Nephron progenitor cell (in vitro differentiated cells): ENCODE results near the gene ZDHHC11.
A peak's percentile ranks its signal among the peaks of the same experiment; 100 is the strongest.
"Not testable (repeated sequence)": the region's sequence is repeated elsewhere in the genome, so short reads cannot be mapped to it uniquely, and the experiment has no call there.

Experiments used
- DNase-seq: peaks from one replicate; pipeline ENCODE4 v3.0.0; 2021
- H3K27ac Mint-ChIP-seq: 2 replicates; pipeline ENCODE4 v1.8.0; 2021; ENCODE audit warnings: mild to moderate bottlenecking, moderate library complexity, mixed read lengths
- H3K27me3 Mint-ChIP-seq: 2 replicates; pipeline ENCODE4 v1.8.0; 2021; ENCODE audit warnings: mild to moderate bottlenecking, low read depth, mixed read lengths; ENCODE audit not compliant: poor library complexity
- H3K36me3 Mint-ChIP-seq: 2 replicates; pipeline ENCODE4 v1.8.0; 2021; ENCODE audit warnings: low read depth, mixed read lengths
- H3K4me1 Mint-ChIP-seq: 2 replicates; pipeline ENCODE4 v1.8.0; 2021; ENCODE audit warnings: mixed read lengths
- H3K4me3 Mint-ChIP-seq: 2 replicates; pipeline ENCODE4 v1.8.0; 2021; ENCODE audit warnings: mild to moderate bottlenecking, moderate library complexity, mixed read lengths
- H3K9me3 Mint-ChIP-seq: 2 replicates; pipeline ENCODE4 v1.8.0; 2021; ENCODE audit warnings: mild to moderate bottlenecking, moderate library complexity, mixed read lengths
- TF ChIP-seq, protein P1 (sequence below): fragments of 200-600 bp; sonication (generic); IDR thresholded peaks from 2 replicates; pipeline ENCODE4 v1.5.0; 2021; ENCODE audit warnings: antibody characterized with exemption

ZDHHC11 gene

DNA sequence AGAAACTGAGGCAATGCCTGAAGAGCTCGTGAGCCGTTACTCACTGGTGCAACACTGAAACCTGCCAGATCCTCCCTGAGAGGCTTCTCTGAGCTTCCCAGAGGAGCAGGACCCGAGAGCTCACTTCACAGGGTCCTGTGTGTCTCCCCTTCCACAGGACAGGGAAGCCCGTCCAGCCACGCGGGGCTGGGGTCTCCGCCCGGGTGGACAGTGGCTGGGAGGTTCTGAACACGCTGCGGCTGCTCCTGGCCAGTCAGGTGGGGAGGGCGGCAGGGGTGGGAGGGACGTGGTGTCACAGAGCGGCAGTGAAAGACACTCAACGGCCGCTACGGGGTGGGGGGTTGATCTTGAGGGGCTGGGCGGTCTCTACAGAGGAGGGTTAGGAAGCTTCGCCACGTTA is 290 bp upstream of the ZDHHC11 start:
- Mint-ChIP-seq H3K36me3 (no peaks in the 10 kb centered on the region), H3K27ac (no peak overlapping the region), H3K9me3 (no peaks in the 10 kb centered on the region), H3K27me3 (peaks cover 12% of the 10 kb centered on the region), H3K4me1 (peaks cover 36% of the 10 kb centered on the region), H3K4me3 (no peak overlapping the region)
- TF ChIP-seq, protein P1, sequence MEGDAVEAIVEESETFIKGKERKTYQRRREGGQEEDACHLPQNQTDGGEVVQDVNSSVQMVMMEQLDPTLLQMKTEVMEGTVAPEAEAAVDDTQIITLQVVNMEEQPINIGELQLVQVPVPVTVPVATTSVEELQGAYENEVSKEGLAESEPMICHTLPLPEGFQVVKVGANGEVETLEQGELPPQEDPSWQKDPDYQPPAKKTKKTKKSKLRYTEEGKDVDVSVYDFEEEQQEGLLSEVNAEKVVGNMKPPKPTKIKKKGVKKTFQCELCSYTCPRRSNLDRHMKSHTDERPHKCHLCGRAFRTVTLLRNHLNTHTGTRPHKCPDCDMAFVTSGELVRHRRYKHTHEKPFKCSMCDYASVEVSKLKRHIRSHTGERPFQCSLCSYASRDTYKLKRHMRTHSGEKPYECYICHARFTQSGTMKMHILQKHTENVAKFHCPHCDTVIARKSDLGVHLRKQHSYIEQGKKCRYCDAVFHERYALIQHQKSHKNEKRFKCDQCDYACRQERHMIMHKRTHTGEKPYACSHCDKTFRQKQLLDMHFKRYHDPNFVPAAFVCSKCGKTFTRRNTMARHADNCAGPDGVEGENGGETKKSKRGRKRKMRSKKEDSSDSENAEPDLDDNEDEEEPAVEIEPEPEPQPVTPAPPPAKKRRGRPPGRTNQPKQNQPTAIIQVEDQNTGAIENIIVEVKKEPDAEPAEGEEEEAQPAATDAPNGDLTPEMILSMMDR: no peak
- DNase-seq: no peak

DNA sequence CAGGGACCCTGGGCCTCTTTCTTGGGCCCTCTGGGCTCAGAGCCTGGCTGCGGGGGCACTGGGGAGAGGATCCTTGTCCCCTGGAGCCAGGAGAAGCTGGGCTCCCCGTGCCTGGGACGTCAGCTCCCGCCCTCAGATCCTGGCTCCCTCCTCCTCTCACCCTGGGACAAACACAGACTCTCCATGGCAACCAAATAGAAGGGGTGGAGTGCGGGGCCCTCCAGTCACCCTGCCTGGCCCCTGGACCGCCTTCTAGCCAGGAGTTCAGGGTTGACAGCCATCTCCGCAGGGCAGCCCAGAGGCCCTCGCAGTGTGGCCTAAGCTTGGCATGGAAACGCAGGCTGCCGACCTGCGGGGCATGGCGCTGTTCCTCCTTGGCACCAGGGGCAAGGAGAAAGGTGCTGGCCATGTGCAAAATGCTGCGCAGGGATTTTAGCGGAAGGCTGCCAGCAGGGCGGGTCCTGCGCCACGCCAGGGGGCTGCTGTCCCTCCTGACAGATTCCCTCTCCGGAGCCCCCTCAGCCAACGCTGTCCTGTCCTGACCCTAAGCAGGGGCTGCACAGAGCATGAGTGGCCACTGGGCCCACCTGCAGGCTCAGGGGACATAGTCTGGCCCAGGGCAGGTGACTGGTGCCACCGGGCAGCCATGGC is 1.0 kb downstream of the ZDHHC11 start:
- peak overlapping the region; percentile 48 for H3K27ac Mint-ChIP-seq

DNA sequence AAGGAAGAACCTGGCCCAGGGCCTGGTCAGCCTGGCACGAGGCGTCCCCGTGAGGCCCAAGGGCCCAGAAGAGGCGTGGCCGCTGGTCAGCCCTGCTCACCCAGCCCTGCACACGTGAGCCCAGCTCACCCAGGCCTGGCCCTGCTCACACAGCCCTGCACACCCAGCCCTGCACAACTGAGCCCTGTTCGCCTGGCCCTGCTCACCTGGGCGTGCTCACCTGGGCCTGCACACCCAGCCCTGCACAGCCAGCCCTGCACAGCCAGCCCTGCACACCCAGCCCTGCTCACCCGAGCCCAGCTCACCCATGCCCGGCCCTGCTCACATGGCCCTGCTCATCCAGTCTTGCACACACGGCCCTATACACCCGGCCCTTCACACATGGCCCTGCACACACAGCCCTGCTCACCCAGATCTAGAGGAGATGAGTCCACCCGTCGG is 2.1 kb downstream of the ZDHHC11 start:
- Mint-ChIP-seq H3K9me3 (no peaks in the 10 kb centered on the region), H3K27ac (no peak overlapping the region), H3K36me3 (no peaks in the 10 kb centered on the region), H3K4me1 (peaks cover 45% of the 10 kb centered on the region), H3K4me3 (no peak overlapping the region), H3K27me3 (peaks cover 9% of the 10 kb centered on the region)
- no peak for DNase-seq
- TF ChIP-seq, protein P1: no peak

More for the DNA sequence above, 1.0 kb downstream of the ZDHHC11 start:
- H3K27me3 Mint-ChIP-seq: peaks cover 12% of the 10 kb centered on the region
- peak; percentile 65 for DNase-seq
- no peaks in the 10 kb centered on the region for H3K36me3 Mint-ChIP-seq
- peaks cover 42% of the 10 kb centered on the region for H3K4me1 Mint-ChIP-seq
- TF ChIP-seq, protein P1: no peak
- no peaks in the 10 kb centered on the region for H3K9me3 Mint-ChIP-seq
- peak overlapping the region; percentile 8 for H3K4me3 Mint-ChIP-seq

DNA sequence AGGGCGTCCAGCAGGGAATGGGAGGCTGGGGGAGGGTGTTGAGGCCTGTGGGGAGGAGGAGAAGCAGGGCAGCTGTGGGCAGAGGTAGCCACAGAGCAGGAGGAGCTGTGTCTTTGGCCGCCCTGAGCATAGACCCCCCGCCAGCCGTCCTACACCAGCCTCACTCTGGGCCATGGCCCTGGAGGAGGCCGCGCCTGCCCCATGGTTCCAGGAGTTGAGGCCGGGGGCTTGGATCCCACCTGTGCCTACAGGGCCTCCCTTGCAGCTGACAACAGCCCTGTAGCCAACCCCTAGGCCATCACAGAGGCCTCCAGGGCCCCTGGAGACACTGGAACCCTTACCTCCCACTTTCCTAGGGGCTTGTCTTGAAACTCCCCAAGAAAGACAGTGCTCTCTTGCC is 3.0 kb downstream of the ZDHHC11 start:
- H3K9me3 Mint-ChIP-seq, H3K27me3 Mint-ChIP-seq, DNase-seq, H3K4me3 Mint-ChIP-seq, H3K27ac Mint-ChIP-seq, H3K36me3 Mint-ChIP-seq: not testable (repeated sequence)
- peaks cover 48% of the 10 kb centered on the region for H3K4me1 Mint-ChIP-seq

DNA sequence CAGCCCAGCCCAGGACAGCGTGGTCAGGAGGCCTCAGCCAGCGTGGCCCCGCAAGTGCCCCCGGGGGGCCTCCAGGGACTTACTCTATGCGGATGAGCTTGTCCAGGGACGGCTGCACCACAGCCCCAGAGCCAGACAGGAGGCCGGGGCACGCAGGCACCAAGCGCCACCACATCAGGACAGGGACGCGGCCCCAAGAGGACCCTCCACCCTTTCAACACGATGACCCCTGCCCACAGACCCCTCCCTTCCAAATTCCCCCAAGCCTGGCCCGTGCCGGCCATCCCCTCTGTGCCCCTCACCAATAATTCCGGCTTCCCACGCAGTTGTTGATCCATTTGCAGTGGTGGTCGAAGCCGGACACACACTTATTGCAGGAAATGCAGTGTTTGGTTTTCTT is 3.6 kb downstream of the ZDHHC11 start:
- not testable (repeated sequence) for H3K36me3 Mint-ChIP-seq, DNase-seq, H3K9me3 Mint-ChIP-seq, H3K4me3 Mint-ChIP-seq, H3K27me3 Mint-ChIP-seq, H3K27ac Mint-ChIP-seq
- peaks cover 49% of the 10 kb centered on the region for H3K4me1 Mint-ChIP-seq

DNA sequence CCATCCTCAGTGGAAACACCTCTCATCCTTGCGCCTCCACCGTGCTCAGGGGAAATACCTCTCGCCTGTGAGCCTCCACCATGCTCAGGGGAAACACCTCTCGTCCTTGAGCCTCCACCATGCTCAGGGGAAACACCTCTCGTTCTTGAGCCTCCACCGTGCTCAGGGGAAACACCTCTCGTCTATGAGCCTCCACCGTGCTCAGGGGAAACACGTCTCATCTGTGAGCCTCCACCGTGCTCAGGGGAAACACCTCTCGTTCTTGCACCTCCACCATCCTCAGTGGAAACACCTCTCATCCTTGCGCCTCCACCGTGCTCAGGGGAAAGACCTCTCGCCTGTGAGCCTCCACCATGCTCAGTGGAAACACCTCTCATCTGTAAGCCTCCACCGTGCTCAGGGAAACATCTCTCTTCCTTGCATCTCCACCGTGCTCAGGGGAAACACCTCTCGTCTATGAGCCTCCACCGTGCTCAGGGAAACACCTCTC is 4.1 kb downstream of the ZDHHC11 start:
- Mint-ChIP-seq H3K27ac (peak overlapping the region; percentile 14), H3K4me1 (peaks cover 45% of the 10 kb centered on the region), H3K27me3 (peaks cover 10% of the 10 kb centered on the region)
- DNase-seq, H3K9me3 Mint-ChIP-seq, H3K4me3 Mint-ChIP-seq, H3K36me3 Mint-ChIP-seq: not testable (repeated sequence)

DNA sequence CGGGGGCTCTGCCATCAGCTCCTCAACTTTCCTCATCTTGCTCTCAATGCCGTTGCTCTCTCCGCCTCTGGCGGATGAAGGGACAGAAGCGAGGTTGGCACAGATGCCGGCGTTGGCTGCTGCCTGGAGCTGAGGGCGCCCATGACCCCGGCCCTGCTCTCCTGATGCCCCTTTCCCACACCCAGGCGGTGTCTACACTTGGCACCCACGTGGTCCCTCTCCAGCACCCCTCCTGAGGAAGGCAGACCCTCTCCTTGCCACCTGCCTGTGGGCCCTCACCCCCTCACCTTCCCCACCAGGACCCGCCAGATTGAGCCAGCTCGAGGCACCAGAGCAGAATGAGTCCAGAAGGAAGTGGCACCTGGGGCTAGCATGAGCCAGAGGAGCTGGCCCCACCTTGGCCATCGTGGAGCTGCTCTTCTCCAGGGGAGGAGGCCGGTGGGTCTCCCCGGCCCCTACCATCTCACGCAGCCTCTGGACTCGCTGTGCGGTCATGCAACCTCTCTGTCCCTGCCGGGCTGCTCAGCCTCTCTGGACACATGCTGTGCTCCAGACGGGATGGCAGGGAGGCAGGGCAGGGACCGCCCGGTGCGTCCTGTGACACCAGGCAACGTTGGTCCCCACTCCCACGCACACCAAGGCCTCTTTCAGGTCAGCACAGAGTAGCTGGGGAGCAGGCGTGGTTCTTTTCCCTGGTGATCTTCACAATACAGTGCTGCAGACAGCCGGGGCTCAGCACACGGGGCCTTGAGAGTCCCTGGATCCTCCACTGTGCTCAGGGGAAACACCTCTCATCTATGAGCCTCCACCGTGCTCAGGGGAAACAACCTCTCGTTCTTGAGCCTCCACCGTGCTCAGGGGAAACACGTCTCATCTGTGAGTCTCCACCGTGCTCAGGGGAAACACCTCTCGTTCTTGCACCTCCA is 4.8 kb downstream of the ZDHHC11 start:
- Mint-ChIP-seq H3K27ac (peak overlapping the region; percentile 14), H3K4me1 (peaks cover 40% of the 10 kb centered on the region)
- not testable (repeated sequence) for H3K4me3 Mint-ChIP-seq

DNA sequence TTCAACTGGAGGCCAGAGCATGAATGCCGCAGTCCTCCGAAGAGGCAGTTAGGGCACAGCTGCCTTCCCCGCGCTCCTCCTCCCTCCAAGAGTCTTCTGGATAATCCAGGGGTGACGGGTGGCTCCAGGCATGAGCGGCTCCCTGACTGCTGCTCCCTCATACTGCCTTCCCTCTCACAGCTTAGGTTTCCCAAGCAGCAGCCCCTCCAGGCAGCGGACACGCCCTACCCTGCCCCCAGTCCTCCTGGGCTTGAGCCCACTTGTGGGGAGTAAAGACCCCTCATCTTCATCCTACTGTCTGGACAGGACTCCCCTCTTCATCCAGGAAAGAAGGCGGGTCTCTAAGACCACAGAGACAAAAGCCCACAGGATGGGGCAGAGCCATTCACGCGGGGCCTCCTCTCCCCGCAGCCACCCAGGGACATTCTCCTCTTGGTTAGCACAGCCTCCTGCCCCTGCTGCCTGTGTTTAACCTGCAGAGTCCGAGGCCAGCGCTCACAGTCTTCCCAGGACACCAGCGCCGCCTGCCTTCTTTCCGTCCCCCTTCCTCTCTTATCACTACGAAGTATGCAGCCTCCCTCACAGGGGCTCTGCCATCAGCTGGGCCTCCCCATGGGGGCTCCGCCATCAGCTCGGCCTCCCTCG is 5.6 kb downstream of the ZDHHC11 start:
- H3K27ac Mint-ChIP-seq: peak overlapping the region; percentile 70
- peaks cover 36% of the 10 kb centered on the region for H3K4me1 Mint-ChIP-seq
- peaks cover 14% of the 10 kb centered on the region for H3K27me3 Mint-ChIP-seq
- not testable (repeated sequence) for DNase-seq, H3K4me3 Mint-ChIP-seq, H3K36me3 Mint-ChIP-seq, H3K9me3 Mint-ChIP-seq

More for the DNA sequence above, 4.8 kb downstream of the ZDHHC11 start:
- peaks cover 10% of the 10 kb centered on the region for H3K27me3 Mint-ChIP-seq
- not testable (repeated sequence) for H3K9me3 Mint-ChIP-seq, DNase-seq, H3K36me3 Mint-ChIP-seq

DNA sequence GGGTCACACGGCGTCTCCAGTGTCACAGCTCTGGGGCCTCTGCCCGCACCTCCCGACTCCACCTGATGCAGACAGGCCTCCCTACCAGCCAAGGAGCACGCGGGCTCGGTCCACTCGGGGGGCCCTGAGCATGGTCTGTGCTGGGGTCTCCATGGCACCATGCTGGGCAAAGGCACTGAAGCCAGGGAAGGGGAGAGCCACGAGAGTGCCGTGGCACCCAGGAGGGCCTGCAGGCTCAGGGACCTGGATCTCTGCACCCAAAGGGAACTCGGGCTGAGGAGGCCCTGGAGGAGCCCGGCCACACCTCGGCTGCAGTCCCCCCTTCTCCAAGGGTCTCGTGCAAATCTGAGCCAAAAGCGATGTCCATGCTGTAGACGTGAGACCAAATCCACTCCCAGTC is 6.4 kb downstream of the ZDHHC11 start:
- H3K9me3 Mint-ChIP-seq, H3K4me3 Mint-ChIP-seq, DNase-seq, H3K36me3 Mint-ChIP-seq, H3K27ac Mint-ChIP-seq: not testable (repeated sequence)
- Mint-ChIP-seq H3K4me1 (peaks cover 29% of the 10 kb centered on the region), H3K27me3 (peaks cover 14% of the 10 kb centered on the region)

DNA sequence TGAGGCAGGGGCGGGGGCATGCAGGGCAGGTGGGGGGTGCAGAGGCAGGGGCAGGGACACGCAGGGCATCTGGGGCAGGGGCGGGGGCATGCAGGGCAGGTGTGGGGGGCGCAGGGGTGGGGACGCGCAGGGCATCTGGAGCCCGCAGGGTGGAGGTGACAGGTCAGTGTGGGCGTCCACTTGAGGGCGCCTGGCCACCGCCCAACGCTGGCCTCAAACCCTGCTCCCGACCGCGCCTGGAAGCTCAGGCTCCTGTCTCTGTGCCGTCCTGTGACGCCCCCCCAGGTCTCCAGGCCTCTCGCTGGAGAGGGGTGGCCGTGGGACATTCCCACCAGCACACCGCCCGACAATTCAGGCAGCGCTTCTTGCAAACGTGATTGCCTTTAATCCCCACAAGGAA is 6.9 kb downstream of the ZDHHC11 start:
- H3K4me1 Mint-ChIP-seq: peaks cover 25% of the 10 kb centered on the region
- not testable (repeated sequence) for H3K27ac Mint-ChIP-seq, H3K9me3 Mint-ChIP-seq, H3K4me3 Mint-ChIP-seq, H3K36me3 Mint-ChIP-seq, DNase-seq
- peaks cover 14% of the 10 kb centered on the region for H3K27me3 Mint-ChIP-seq

DNA sequence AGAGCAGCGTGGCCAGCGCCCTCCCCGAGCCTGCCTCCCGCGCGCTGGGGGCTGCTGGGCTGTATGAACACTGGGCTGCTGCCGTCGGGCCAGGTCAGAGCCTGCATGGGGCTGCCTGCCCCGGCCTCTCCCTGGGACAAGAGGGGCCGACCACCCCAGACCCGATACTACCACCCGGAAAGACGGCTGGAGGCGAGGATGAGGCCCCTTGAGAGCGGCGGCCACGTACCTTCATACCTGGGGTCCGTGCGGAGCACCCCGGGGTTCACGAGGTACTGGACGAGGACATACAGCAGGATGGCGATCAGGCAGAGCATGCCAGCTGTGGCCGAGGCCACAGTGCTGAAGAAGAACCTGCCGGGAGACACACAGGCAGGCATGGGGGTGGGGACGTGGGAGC is 7.4 kb downstream of the ZDHHC11 start:
- H3K36me3 Mint-ChIP-seq, DNase-seq, H3K4me3 Mint-ChIP-seq, H3K27ac Mint-ChIP-seq, H3K9me3 Mint-ChIP-seq: not testable (repeated sequence)
- peaks cover 14% of the 10 kb centered on the region for H3K27me3 Mint-ChIP-seq
- H3K4me1 Mint-ChIP-seq: peaks cover 23% of the 10 kb centered on the region
